GM12865 (cell line): ENCODE data around the gene ZFAND2B.
"Not testable (repeated sequence)": the region's sequence is repeated elsewhere in the genome, so short reads cannot be mapped to it uniquely, and the experiment has no call there.

Source experiments
- DNase-seq: peaks from one replicate; pipeline ENCODE4 v3.0.0; 2010; ENCODE audit warnings: low read depth
- H3K4me3 ChIP-seq: 2 replicates; pipeline ENCODE4 v1.5.1; 2011; ENCODE audit warnings: mild to moderate bottlenecking, low read depth, low read length, control low read depth
- CTCF ChIP-seq: IDR thresholded peaks from 2 replicates; pipeline ENCODE4 v1.5.1; 2011; ENCODE audit warnings: low read length, control low read depth, low read depth, inconsistent platforms; ENCODE audit not compliant: insufficient read depth; ENCODE audit errors: missing control alignments

The ZFAND2B gene

DNA sequence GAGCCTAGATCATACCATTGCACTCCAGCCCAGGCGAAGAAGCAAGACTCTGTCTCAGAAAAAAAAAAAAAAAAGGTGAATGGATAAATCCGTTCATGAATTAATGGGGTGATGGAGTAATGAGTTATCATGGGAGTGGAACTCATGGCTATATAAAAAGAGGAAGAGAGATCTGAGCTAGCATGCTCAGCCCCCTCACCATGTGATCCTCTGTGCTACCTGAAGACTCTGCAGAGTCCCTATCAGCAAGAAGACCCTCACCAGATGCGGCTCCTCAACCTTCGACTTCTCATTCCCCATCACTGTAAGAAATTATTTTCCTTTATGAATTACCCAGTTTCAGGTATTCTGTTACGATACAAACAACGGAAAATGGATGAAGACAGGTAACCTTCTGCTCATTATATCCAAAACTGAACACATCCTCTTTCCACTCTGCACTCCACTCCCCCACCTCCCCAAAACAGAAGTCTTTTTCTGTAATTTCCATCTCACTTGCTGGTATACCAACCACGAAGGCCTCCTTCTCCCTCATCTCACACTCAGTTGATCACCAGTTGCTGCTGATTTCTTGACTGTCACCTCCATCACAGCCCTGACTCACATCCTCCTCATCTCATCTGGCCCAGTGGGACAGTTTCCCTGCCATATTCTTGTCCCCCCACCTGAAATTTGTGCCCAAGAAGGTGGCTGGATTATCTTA lies 19.7 kb upstream of the ZFAND2B start:
- no peak for DNase-seq
- no peak overlapping the region for H3K4me3 ChIP-seq

GRCh38 chr2:219197388-219197787 lies 9.2 kb upstream of the ZFAND2B start:
- no peak overlapping the region for H3K4me3 ChIP-seq
- no peak for DNase-seq
- TF ChIP-seq CTCF: no peak

More for the DNA sequence above, 19.7 kb upstream of the ZFAND2B start:
- TF ChIP-seq CTCF: no peak

- TF ChIP-seq CTCF: no peak
- DNase-seq: no peak
- H3K4me3 ChIP-seq: no peak overlapping the region
Measured at GRCh38 chr2:219198974-219199373, 7.6 kb upstream of the ZFAND2B start.

DNA sequence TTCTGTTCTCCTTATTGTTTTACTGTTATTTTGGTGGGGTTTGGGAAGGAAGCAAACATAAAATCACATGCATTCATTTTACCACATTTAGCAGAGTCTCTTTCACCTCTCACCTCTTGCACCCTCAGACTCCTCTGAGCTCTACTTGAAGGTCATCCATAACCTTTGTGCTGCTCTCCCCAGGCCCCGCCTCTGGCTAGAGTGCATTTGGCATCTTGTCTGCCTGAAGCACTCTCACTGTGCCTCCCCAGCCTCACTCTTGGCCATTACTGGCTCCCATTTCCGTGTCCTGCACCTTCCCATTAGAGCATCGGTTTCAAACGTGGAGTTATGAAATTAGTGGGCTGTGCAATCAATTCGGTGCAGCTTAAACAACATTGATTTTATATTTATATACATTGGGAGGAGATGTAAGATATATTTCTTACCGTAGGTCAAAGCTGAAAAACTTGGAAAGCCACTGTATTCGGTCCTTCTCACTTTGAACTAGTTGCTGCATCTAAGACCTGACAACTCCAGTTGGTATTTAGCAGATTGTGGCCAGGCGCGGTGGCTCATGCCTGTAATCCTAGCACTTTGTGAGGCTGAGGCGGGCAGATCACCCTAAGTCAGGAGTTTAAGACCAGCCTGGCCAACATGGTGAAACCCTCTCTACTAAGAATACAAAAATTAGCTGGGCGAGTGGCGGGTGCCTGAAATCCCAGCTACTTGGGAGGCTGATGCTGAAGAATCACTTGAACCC lies 6.9 kb upstream of the ZFAND2B start:
- no peak for TF ChIP-seq CTCF
- H3K4me3 ChIP-seq: no peak overlapping the region
- no peak for DNase-seq

- H3K4me3 ChIP-seq, DNase-seq: not testable (repeated sequence)
Measured at GRCh38 chr2:219200502-219201326, 5.9 kb upstream of the ZFAND2B start.

- DNase-seq, H3K4me3 ChIP-seq: not testable (repeated sequence)
Measured at GRCh38 chr2:219201331-219201730, 5.3 kb upstream of the ZFAND2B start.

DNA sequence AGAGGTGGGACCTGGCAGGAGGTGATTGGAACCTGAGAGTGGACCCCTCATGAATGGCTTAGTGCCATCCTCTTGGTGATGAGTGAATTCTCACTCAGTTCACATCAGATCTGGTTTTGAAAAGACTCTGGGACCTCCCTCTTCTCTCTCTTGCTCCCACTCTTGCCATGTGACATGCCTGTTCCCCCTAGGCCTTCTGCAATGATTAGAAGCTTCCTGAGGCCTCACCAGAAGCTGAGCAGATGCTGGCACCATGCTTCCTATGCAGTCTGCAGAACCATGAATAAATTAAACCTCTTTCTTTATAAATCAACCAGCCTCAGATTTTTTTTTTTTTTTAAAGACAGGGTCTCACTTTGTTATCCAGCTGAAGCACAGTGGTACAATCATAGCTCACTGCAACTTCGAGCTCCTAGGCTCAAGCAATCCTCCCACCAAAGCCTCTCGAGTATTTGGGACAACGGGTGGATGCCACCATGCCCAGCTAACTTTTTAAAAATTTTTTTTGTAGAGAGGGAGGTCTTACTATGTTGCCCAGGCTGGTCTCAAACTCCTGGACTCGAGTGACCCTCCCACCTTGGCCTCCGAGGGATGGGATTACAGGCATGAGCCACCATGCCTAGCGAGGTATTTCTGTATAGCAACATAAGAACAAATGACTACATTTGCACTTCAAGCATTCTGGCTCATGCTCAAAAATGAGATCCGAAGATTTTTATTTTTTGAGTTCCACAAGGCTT lies 2.0 kb upstream of the ZFAND2B start:
- no peak for TF ChIP-seq CTCF
- no peak overlapping the region for H3K4me3 ChIP-seq
- no peak for DNase-seq
